ENCODE measurements around the gene RAE1.
A peak's percentile ranks its signal among the peaks of the same experiment; 100 is the strongest.

Gene RAE1

DNA sequence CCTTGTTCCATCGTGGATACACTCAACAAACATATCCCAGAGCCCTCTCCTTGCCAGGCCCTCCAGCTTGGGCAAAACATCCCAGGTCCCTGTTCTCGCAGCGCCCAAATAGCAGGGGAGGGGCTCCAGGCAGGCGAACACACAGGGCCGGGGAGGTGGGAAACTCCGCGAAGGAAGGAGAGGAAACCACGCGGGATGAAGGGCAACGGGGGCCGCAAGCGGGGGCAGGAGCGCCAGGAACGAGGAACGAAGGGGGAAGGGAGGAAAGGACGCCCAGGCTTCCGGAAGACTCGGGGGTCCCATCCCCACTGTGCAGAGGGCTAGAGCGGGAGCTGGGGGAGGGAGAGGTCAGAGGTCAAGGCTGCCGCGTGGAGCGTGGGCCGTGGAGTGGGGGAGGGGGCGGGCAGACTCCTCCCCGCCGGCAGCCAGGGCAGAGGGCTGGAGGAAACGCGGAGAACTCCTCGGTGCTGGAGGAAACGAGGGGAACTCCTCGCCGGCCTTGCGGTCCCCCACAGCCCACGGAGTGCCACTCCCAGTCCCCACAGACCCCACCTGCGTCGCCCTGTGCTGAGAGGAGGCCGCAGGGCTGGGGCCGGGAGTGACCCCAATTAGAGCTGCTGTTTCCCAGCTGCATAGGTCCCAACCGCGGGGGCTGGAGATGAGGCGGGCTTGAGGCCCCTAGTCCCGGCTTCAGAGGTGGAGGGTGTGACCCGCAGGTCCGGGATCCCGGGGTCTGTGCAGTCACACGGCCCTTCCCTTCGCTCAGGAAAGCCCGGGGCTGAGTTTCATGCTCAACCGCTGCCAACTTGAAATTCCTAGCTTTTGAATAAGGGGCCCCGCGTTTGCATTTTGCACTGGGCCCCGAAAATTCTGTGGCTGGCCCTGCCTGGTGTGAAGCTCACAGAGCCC is 38.9 kb downstream of the RAE1 start:
- no peaks in the 10 kb centered on the region for H3K36me3 ChIP-seq (ENCODE audit: insufficient read depth, low read length)
- H3K4me1 ChIP-seq (ENCODE audit: control insufficient read depth, insufficient read depth, low read length, unreplicated experiment), result peaks cover 6% of the 10 kb centered on the region
- H2AFZ ChIP-seq (ENCODE audit: low read length, unreplicated experiment), result peak overlapping the region; percentile 96
- H3K27ac ChIP-seq (ENCODE audit: low read depth, low read length), result no peak overlapping the region
- H3K79me2 ChIP-seq (ENCODE audit: control insufficient read depth, insufficient read depth, low read length, unreplicated experiment), result peaks cover 8% of the 10 kb centered on the region
- no peaks in the 10 kb centered on the region for H3K27me3 ChIP-seq (ENCODE audit: insufficient read depth, low read length)
- peak overlapping the region; percentile 72 for H3K4me3 ChIP-seq (ENCODE audit: low read depth, low read length)

DNA sequence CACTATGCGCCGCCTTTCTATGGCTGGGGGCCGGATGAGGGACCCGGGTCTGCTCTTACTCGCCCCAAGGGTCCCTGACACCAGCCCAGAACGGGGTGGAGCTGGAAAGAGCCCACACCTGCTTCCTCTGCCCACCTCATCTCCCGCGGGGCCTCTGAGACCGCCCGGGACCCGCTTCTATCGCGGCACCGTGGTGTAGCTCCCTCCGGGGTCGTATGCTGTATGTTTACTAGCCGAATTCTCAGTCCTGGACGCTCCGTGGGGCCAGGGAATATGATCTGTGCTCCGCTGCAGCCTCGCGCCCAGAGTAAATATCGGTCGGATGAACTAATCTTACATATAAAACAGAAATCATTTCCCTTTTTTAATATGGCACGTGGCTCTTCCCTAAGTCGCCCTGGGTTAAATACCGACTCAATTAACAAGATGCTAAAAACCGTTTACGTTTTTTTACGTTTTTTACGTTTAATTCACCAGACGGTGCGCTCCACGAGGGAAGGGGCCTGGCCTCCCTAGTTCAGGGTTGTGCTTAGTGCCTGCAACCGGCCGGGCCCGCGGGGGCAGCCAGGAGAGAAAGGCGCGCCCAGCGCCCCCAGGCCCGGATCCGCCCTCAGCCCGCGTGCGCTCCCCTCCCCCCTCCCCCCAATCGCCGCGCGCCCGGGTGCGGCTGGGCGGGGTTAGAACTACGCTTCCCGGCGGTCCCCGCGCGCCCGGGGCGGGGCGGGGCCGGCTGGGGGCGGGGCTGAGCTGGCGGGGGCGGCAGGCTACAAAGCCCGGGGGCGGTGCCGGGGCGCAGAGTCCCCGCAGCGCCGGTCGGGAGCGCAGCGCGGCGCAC is 39.8 kb downstream of the RAE1 start, which contains the start of gene RBM38:
Gene RBM38 (plus strand): TSS at position 793 of the 835 bp plus-strand sequence. CDS start 186 bp downstream, outside the sequence.
- no peaks in the 10 kb centered on the region for H3K27me3 ChIP-seq (ENCODE audit: insufficient read depth, low read length)
- peaks cover 13% of the 10 kb centered on the region for H3K4me1 ChIP-seq (ENCODE audit: control insufficient read depth, insufficient read depth, low read length, unreplicated experiment)
- peak within 1 kb of the TSS; percentile 87 for H3K4me3 ChIP-seq (ENCODE audit: low read depth, low read length)
- no peak within 1 kb of the TSS for H3K27ac ChIP-seq (ENCODE audit: low read depth, low read length)
- no peaks in the 10 kb centered on the region for H3K36me3 ChIP-seq (ENCODE audit: insufficient read depth, low read length)
- H3K79me2 ChIP-seq (ENCODE audit: control insufficient read depth, insufficient read depth, low read length, unreplicated experiment), result peaks cover 8% of the 10 kb centered on the region
- peak within 1 kb of the TSS; percentile 94 for H2AFZ ChIP-seq (ENCODE audit: low read length, unreplicated experiment)

DNA sequence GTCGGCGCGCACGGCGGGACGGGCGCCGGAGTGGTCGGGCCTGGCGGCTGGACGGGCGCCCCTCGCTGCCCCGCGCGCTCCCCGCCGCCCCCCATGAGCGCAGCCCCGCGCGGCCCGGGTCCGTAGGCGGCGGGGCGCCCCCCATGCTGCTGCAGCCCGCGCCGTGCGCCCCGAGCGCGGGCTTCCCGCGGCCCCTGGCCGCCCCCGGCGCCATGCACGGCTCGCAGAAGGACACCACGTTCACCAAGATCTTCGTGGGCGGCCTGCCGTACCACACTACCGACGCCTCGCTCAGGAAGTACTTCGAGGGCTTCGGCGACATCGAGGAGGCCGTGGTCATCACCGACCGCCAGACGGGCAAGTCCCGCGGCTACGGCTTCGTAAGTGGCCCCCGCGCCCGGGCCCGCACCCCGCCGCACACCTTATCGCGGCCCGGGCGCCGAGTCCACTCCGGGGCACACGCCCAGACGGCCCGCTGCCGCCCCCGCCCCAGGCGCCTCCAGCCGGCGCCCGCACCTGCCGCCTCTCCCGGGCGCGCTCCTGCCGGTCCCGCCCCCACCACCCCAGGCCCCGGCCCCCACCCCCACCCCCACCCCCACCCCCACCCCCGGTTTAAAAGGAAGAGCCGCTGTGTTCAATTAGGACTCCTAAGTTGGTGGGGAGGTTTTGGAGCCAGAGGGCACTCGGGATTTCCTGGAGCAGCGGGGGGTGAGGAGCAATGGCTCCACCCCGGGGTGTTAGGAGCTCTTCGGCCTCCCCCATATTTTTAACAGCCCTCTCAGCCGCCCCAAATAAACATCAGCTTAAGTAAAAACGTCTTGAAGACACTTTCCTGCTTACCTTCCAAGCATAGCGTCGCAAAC is 40.6 kb downstream of the RAE1 start:
- Histone ChIP-seq H3K27ac (ENCODE audit: low read depth, low read length) (no peak overlapping the region), H3K79me2 (ENCODE audit: control insufficient read depth, insufficient read depth, low read length, unreplicated experiment) (peaks cover 8% of the 10 kb centered on the region), H3K27me3 (ENCODE audit: insufficient read depth, low read length) (no peaks in the 10 kb centered on the region), H2AFZ (ENCODE audit: low read length, unreplicated experiment) (peak overlapping the region; percentile 24), H3K36me3 (ENCODE audit: insufficient read depth, low read length) (no peaks in the 10 kb centered on the region), H3K4me3 (ENCODE audit: low read depth, low read length) (peak overlapping the region; percentile 87), H3K4me1 (ENCODE audit: control insufficient read depth, insufficient read depth, low read length, unreplicated experiment) (peaks cover 17% of the 10 kb centered on the region)

DNA sequence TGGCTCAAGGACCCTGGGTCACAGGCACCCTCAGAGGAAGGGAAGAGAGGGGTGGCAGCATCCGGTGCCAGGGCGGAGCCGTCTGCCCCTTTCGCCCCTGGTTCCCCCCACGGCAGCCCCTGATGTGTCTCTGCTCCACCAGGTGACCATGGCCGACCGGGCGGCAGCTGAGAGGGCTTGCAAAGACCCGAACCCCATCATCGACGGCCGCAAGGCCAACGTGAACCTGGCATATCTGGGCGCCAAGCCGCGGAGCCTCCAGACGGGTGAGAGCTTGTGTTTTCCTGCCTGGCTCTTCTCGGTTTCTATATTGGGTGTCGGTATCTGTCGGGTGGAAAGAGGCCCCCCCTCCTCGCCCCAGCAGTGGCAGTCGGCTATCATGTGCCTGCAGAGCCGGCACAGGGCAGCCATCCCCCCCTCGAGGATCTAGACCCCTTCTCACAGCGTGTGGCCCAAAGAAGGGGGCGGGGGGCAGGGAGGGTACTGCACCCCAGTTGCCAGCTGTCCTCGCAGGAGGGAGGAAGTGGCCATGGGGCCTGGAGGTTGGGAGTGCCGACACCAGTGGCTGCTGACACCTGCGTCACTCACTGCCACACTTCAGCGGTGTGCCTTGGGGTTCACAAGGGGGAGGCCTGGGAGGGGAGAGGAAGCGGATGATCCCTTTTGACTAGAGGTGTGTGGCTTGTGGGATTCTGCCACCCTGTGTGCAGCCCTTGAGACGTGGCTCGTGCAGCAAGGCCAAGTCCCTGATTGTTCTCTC is 41.6 kb downstream of the RAE1 start:
- Histone ChIP-seq H3K4me1 (ENCODE audit: control insufficient read depth, insufficient read depth, low read length, unreplicated experiment) (peaks cover 17% of the 10 kb centered on the region), H3K79me2 (ENCODE audit: control insufficient read depth, insufficient read depth, low read length, unreplicated experiment) (peaks cover 8% of the 10 kb centered on the region), H3K27me3 (ENCODE audit: insufficient read depth, low read length) (no peaks in the 10 kb centered on the region), H3K27ac (ENCODE audit: low read depth, low read length) (no peak overlapping the region), H3K4me3 (ENCODE audit: low read depth, low read length) (peak overlapping the region; percentile 74), H3K36me3 (ENCODE audit: insufficient read depth, low read length) (no peaks in the 10 kb centered on the region), H2AFZ (ENCODE audit: low read length, unreplicated experiment) (no peak overlapping the region)

DNA sequence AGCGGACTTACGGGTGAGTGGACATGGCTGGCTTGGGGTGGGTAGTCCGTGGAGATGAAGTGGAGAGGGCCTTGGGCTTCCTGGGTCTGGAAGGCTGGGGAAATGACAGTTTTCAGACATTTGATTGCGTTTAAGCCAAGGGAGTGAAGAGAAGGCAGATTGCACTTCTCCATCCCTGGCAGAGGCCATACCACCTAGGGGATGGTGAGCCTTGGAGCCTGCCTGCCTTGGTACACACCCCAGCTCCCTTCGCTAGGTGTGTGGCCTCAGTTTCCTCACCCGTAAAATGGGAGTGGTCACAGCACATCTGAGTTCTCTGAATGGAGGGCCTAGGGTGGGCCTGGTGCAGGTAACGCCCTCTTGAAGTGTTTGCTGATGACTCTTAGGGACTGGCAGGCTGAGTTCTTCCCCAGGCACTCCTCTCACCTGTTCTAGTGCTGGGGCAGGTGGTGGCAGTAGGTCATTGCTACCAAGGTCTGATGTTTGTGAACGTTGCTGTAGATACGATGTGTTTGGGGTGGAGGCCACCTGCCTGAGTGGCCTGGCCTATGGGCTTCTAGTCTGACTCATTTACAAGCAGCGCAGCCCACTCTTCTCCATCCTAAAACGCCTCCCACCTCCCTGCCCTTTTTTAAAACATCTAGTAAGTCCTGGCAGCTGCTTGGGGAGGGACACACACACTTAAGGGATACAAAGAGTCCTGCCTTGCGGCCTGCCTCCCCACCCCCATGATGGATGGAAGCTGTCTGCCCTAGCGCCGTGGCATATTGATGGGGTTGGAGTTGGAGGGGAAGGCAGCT is 42.5 kb downstream of the RAE1 start:
- H3K79me2 ChIP-seq (ENCODE audit: control insufficient read depth, insufficient read depth, low read length, unreplicated experiment), result peaks cover 8% of the 10 kb centered on the region
- H3K4me1 ChIP-seq (ENCODE audit: control insufficient read depth, insufficient read depth, low read length, unreplicated experiment), result peaks cover 17% of the 10 kb centered on the region
- H3K4me3 ChIP-seq (ENCODE audit: low read depth, low read length), result no peak overlapping the region
- H2AFZ ChIP-seq (ENCODE audit: low read length, unreplicated experiment), result no peak overlapping the region
- no peaks in the 10 kb centered on the region for H3K27me3 ChIP-seq (ENCODE audit: insufficient read depth, low read length)
- H3K27ac ChIP-seq (ENCODE audit: low read depth, low read length), result no peak overlapping the region
- no peaks in the 10 kb centered on the region for H3K36me3 ChIP-seq (ENCODE audit: insufficient read depth, low read length)

DNA sequence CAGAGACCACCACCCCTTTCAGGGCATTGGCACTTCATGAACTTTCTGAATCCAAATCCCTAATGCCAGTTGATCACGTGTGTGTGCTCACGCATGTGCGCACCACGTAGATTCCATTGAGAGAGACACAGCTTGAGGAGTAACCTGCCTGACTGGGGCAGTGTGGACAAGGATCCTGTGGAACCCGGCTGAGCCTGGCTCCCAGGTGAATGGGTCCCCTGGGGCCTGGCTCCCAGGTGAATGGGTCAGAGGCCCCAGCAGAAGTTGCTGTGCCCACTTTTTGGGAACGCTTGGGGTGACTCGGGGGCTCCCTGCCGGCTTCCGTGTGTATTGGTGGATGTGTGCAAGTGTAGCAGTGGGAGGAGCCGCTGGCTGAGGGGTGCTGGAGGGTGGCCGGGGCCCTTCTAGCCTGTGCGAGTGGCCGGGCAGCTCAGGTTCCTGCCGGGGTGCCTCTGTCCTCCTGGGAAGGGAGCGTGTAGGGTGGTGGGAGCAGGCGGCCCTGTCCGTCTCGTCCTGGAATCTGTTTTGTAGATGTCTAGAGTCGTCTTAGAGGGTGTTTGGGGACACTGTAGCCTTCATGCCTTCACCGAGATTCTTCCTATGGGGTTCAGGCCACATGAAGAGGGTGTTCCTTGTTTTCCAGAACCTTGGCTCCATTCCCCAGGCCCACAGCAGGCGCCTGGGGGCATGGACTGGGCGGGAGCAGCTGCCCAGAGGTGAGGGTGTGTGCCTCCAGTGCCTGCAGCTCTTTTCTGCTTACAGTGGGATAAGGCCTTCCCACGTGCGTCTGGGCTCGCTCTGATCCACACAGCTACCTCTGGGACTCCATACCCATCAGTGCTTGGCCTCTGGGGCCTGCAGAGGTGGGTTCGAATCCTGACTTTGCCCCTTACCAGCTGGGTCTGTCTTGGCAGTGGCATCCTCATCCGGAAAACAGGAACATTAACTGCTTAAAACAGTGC is 43.3 kb downstream of the RAE1 start:
- Histone ChIP-seq H2AFZ (ENCODE audit: low read length, unreplicated experiment) (no peak overlapping the region), H3K27ac (ENCODE audit: low read depth, low read length) (no peak overlapping the region), H3K27me3 (ENCODE audit: insufficient read depth, low read length) (no peaks in the 10 kb centered on the region), H3K4me1 (ENCODE audit: control insufficient read depth, insufficient read depth, low read length, unreplicated experiment) (peaks cover 17% of the 10 kb centered on the region), H3K4me3 (ENCODE audit: low read depth, low read length) (no peak overlapping the region), H3K36me3 (ENCODE audit: insufficient read depth, low read length) (no peaks in the 10 kb centered on the region), H3K79me2 (ENCODE audit: control insufficient read depth, insufficient read depth, low read length, unreplicated experiment) (peaks cover 8% of the 10 kb centered on the region)

DNA sequence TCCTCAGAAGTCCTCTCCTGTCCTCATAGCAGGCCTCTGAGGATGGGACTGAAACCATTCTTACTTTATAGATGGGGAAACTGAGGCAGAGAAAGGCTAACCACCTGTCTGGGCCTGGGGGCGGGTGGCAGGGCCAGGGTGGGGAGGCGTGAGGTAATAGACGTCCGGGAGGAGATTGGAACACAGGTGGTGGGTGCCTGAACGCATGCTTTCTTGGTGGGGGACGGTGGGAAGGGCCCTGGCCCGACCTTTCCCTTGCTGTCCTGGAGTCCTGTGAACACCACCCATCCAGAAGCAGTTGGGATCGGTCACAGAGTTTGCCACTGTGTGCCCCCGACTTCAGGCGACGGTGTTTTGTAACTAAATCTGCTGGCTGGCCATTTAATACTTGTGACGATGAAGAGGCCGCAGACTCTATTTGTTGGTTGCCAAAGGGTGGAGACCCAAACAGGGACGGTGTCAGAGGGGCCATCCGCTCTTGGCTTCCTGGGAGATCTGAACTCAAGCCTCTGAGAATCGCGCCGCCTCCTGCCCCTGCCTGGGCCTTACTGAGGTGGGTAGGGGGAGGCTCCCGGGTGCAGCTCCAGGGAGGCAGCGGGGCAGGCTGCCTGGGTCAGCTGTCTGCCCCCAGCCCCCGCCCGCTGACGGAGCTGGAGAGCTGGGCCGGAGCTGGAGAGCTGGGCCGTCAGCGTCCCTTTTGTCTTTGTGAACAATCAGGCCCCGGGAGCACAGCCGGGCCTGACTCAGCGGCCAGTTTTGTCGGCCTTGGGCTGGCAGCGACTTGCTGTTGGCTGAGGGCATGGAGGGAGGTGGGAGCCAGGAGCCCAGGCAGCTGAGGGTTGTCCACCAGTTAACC is 44.3 kb downstream of the RAE1 start:
- H3K4me3 ChIP-seq (ENCODE audit: low read depth, low read length), result no peak overlapping the region
- H2AFZ ChIP-seq (ENCODE audit: low read length, unreplicated experiment), result no peak overlapping the region
- no peaks in the 10 kb centered on the region for H3K36me3 ChIP-seq (ENCODE audit: insufficient read depth, low read length)
- H3K4me1 ChIP-seq (ENCODE audit: control insufficient read depth, insufficient read depth, low read length, unreplicated experiment), result peaks cover 17% of the 10 kb centered on the region
- peaks cover 8% of the 10 kb centered on the region for H3K79me2 ChIP-seq (ENCODE audit: control insufficient read depth, insufficient read depth, low read length, unreplicated experiment)
- H3K27me3 ChIP-seq (ENCODE audit: insufficient read depth, low read length), result no peaks in the 10 kb centered on the region
- peak overlapping the region; percentile 49 for H3K27ac ChIP-seq (ENCODE audit: low read depth, low read length)

All from ACC112 (cell line).